Measurements from ENCODE around the gene PANK4. TPM values are rescaled to one million over a fixed set of nuclear protein-coding genes. Genes with fewer than 3 reads are reported as not detected.

The PANK4 gene
- total RNA-seq, 1 experiment from 2014 or later: 32.2 TPM

- H2BK5ac ChIP-seq (ENCODE audit: insufficient read length, low read length): no peak overlapping the region
- no peak overlapping the region for H4K8ac ChIP-seq (replicated peaks; ENCODE audit: insufficient read length, low read depth, low read length)
- Mint-ChIP-seq H3K27ac (no peak overlapping the region), H3K9me3 (no peaks in the 10 kb centered on the region), H3K27me3 (ENCODE audit: low read depth) (peaks cover 4% of the 10 kb centered on the region), H3K4me3 (no peak overlapping the region), H3K4me1 (peaks cover 0 to 6% of the 10 kb centered on the region in 2 experiments; a peak in 2 of 4 replicates), H3K36me3 (ENCODE audit: insufficient read depth in 1 of 3, low read depth in 3 of 3) (no peaks in the 10 kb centered on the region)
- no peaks in the 10 kb centered on the region for H3K4me1 ChIP-seq (ENCODE audit: insufficient read depth, low read length)
- H3K4me2 ChIP-seq (ENCODE audit: insufficient read depth, insufficient read length, low read length): no peak overlapping the region
- H3K56ac ChIP-seq (ENCODE audit: insufficient read length, low read depth, low read length): no peak overlapping the region
- no peak overlapping the region for H3K23ac ChIP-seq (ENCODE audit: insufficient read length, low read depth, low read length)
- H3K23me2 ChIP-seq (ENCODE audit: insufficient read length, low read depth, low read length, poor library complexity, severe bottlenecking): no peaks in the 10 kb centered on the region
- H3K79me2 ChIP-seq (ENCODE audit: insufficient read depth, low read length): no peaks in the 10 kb centered on the region
- no peak overlapping the region for H2BK120ac ChIP-seq (ENCODE audit: low read depth, low read length, poor library complexity, severe bottlenecking)
- no peak overlapping the region for H4K5ac ChIP-seq (ENCODE audit: insufficient read length, low read depth, low read length)
- no peak overlapping the region for H3T11ph ChIP-seq (ENCODE audit: low read length)
- WGBS (ENCODE audit: extremely low coverage, insufficient read length, low lambda C conversion rate): no CpG with 5 or more reads among the region's 16 CpGs
- H3K27me3 ChIP-seq (ENCODE audit: insufficient read depth, low read length): no peaks in the 10 kb centered on the region
- H4K20me1 ChIP-seq (ENCODE audit: control insufficient read depth, insufficient read depth, insufficient read length): no peaks in the 10 kb centered on the region
- DNase-seq: no peak
- no peak overlapping the region for H2AK5ac ChIP-seq (ENCODE audit: insufficient read length, low read length)
- no peak overlapping the region for H2BK12ac ChIP-seq (ENCODE audit: insufficient read length, low read depth, low read length)
- H3K14ac ChIP-seq (ENCODE audit: insufficient read depth, low read length): no peak overlapping the region
- H2BK20ac ChIP-seq (ENCODE audit: low read depth, low read length, poor library complexity, severe bottlenecking): no peak overlapping the region
- H4K91ac ChIP-seq (ENCODE audit: insufficient read length, low read depth, low read length): no peak overlapping the region
- no peak overlapping the region for H3K4ac ChIP-seq (ENCODE audit: low read depth, low read length)
- no peaks in the 10 kb centered on the region for H3K79me1 ChIP-seq (ENCODE audit: insufficient read depth, low read depth, low read length, poor library complexity, severe bottlenecking)
- TF ChIP-seq, protein P1, sequence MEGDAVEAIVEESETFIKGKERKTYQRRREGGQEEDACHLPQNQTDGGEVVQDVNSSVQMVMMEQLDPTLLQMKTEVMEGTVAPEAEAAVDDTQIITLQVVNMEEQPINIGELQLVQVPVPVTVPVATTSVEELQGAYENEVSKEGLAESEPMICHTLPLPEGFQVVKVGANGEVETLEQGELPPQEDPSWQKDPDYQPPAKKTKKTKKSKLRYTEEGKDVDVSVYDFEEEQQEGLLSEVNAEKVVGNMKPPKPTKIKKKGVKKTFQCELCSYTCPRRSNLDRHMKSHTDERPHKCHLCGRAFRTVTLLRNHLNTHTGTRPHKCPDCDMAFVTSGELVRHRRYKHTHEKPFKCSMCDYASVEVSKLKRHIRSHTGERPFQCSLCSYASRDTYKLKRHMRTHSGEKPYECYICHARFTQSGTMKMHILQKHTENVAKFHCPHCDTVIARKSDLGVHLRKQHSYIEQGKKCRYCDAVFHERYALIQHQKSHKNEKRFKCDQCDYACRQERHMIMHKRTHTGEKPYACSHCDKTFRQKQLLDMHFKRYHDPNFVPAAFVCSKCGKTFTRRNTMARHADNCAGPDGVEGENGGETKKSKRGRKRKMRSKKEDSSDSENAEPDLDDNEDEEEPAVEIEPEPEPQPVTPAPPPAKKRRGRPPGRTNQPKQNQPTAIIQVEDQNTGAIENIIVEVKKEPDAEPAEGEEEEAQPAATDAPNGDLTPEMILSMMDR (conservative IDR thresholded peaks at IDR 0.05): no peak
- H3K18ac ChIP-seq (ENCODE audit: insufficient read length, low read depth, low read length): no peak overlapping the region
- H3K9ac ChIP-seq (ENCODE audit: extremely low read depth, insufficient read length, low read length): no peak overlapping the region
- no peak overlapping the region for H2AFZ ChIP-seq (ENCODE audit: low read length)
- no peak overlapping the region for H2BK15ac ChIP-seq (ENCODE audit: low read depth, low read length)
- no peak overlapping the region for H3K27ac ChIP-seq (ENCODE audit: insufficient read length, low read depth, low read length)
- H3K9me3 ChIP-seq (ENCODE audit: control insufficient read depth, low read depth, low read length): no peaks in the 10 kb centered on the region
These were observed 40.8 kb upstream of the PANK4 start for GRCh38 chr1:2567083-2567679.
